KMS-11 (cell line): ENCODE data around the gene SULT1C2.

Experiments used
- H2AFZ ChIP-seq: fragments of 200-600 bp; sonication (generic); 2 replicates; pipeline ENCODE4 v1.6.1; 2016; ENCODE audit warnings: antibody characterized with exemption, mixed run types, low read depth
- H3K27ac ChIP-seq: fragments of 200-600 bp; sonication (generic); 2 replicates; pipeline ENCODE4 v1.6.1; 2016; ENCODE audit warnings: mild to moderate bottlenecking, mixed run types
- H3K27me3 ChIP-seq: fragments of 200-600 bp; sonication (generic); 2 replicates; pipeline ENCODE4 v1.6.1; 2017; ENCODE audit warnings: mild to moderate bottlenecking, low read depth, mixed run types, moderate library complexity; ENCODE audit not compliant: insufficient read depth
- H3K36me3 ChIP-seq: fragments of 200-600 bp; sonication (generic); 2 replicates; pipeline ENCODE4 v1.6.1; 2017; ENCODE audit warnings: mild to moderate bottlenecking, mixed run types; ENCODE audit not compliant: insufficient read depth
- H3K4me1 ChIP-seq: fragments of 200-600 bp; sonication (generic); 2 replicates; pipeline ENCODE4 v1.6.1; 2016; ENCODE audit warnings: mild to moderate bottlenecking, low read depth, mixed run types; ENCODE audit not compliant: poor library complexity, severe bottlenecking
- H3K4me2 ChIP-seq: fragments of 200-600 bp; sonication (generic); 2 replicates; pipeline ENCODE4 v1.7.0; 2016; ENCODE audit warnings: mild to moderate bottlenecking, mixed run types
- H3K4me3 ChIP-seq: fragments of 200-600 bp; sonication (generic); IDR thresholded peaks from 2 replicates; pipeline ENCODE4 v1.6.1; 2017; ENCODE audit warnings: low read depth, low read length, mixed read lengths; ENCODE audit not compliant: insufficient read depth
- H3K79me2 ChIP-seq: fragments of 200-600 bp; sonication (generic); 2 replicates; pipeline ENCODE4 v1.6.1; 2016; ENCODE audit warnings: low read depth, mixed run types; ENCODE audit not compliant: insufficient read depth
- H3K9ac ChIP-seq: fragments of 200-600 bp; sonication (generic); 2 replicates; pipeline ENCODE4 v1.6.1; 2016; ENCODE audit warnings: mild to moderate bottlenecking, mixed run types
- H4K20me1 ChIP-seq: fragments of 200-600 bp; sonication (generic); 2 replicates; pipeline ENCODE4 v1.6.1; 2016; ENCODE audit warnings: mild to moderate bottlenecking, mixed run types; ENCODE audit not compliant: insufficient read depth
- TF ChIP-seq, protein P1 (sequence below): fragments of 200-600 bp; sonication (generic); conservative IDR thresholded peaks from 2 replicates; pipeline ENCODE4 v1.6.1; 2017; ENCODE audit warnings: low read depth, mild to moderate bottlenecking, antibody characterized with exemption, low read length, moderate library complexity, mixed read lengths

Gene SULT1C2

DNA sequence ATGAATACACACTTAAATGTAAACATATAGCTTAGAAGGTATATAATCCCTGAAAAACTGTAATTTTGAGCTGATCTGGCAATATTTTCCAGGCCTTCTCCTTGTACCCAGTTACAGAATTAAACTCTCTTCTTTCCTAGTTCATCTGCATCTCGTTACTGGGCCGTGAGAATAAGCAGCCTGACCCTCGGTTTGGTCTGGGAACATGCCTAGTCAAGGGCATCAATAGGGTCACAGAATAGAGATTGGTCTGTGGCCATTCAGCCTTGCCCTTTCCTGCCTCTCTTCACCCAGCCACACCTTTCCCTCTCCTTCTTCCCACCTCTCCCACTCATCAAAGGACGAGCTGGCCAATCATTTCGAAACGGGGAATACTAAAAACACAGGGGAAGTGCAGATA, 27.3 kb downstream of the SULT1C2 start:
- Histone ChIP-seq H3K4me3 (no peak overlapping the region), H3K27ac (no peak overlapping the region), H3K27me3 (no peaks in the 10 kb centered on the region), H3K36me3 (no peaks in the 10 kb centered on the region), H3K4me1 (no peaks in the 10 kb centered on the region), H3K79me2 (no peaks in the 10 kb centered on the region), H4K20me1 (no peaks in the 10 kb centered on the region), H2AFZ (no peak overlapping the region), H3K4me2 (no peak overlapping the region), H3K9ac (no peak overlapping the region)
- TF ChIP-seq, protein P1, sequence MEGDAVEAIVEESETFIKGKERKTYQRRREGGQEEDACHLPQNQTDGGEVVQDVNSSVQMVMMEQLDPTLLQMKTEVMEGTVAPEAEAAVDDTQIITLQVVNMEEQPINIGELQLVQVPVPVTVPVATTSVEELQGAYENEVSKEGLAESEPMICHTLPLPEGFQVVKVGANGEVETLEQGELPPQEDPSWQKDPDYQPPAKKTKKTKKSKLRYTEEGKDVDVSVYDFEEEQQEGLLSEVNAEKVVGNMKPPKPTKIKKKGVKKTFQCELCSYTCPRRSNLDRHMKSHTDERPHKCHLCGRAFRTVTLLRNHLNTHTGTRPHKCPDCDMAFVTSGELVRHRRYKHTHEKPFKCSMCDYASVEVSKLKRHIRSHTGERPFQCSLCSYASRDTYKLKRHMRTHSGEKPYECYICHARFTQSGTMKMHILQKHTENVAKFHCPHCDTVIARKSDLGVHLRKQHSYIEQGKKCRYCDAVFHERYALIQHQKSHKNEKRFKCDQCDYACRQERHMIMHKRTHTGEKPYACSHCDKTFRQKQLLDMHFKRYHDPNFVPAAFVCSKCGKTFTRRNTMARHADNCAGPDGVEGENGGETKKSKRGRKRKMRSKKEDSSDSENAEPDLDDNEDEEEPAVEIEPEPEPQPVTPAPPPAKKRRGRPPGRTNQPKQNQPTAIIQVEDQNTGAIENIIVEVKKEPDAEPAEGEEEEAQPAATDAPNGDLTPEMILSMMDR: no peak

DNA sequence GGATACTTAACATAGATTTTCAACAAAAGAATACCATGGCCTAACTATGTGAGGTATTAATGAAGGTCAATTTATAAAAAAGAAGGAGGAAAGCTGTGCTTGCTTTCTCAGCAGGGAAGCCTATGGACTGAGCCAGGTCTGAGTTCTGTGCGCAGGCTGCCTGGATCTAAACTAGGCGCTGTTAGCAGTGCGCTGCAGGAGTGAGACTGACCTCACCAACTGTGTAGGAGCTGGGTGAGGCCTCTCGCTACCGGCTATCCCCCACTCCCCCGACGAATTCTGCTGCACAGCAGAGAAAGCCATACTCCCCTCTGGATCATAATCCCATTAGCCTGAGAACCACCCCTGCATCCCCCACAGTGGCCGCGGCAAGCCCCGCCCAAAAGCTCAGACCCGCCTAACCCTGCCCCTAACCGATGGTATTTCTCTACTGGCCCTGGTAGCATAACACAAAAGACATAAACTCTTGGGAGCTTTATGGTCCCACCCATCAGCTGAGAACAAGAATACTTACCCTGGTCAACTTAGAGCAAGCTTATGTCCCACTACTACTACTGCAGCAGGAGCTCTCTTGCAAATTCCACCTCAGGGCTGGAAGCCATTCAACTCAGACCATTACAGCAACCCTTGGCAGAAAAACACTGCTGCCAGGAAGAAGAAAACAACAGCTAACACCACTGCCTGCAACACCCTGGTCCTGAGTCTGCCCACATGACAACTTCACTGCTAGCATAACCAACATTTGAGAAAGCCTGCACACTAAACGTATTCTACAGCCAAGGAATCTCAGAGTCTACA, 28.0 kb downstream of the SULT1C2 start:
- Histone ChIP-seq H3K4me3 (no peak overlapping the region), H2AFZ (no peak overlapping the region)

DNA sequence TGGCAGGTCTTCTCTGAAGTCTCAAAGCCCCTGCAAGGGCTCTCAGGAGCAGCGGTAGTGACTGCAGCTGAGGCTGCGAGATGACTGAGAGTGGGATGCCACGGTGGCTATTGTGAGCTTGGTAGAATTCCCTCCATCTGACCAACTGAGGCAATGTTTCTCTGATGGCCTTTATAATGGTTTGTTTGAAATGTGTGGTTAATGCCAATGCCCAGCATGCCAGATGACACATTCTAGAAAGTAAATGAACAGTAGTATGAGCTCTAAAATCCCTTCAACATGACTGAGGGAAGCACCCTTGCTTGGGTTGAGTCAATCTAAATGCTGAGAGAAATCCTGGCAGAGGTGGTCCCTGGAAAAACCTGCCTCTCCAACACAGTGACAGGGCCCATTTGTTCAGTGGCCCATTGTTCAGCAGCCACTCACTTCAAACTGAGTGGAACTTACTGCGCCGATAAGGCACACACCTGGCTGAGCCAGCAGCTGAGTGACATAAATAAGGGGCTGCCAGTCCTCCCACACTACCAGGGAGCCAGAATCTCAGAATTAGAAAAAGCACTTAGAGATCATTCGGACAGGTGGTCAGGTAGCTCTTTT, 31.7 kb downstream of the SULT1C2 start:
- H3K27ac ChIP-seq: no peak overlapping the region

More for the DNA sequence above, 28.0 kb downstream of the SULT1C2 start:
- Histone ChIP-seq H3K36me3 (no peaks in the 10 kb centered on the region), H3K4me1 (no peaks in the 10 kb centered on the region), H3K27me3 (no peaks in the 10 kb centered on the region), H4K20me1 (no peaks in the 10 kb centered on the region), H3K9ac (no peak overlapping the region), H3K79me2 (no peaks in the 10 kb centered on the region), H3K4me2 (no peak overlapping the region), H3K27ac (no peak overlapping the region)
- TF ChIP-seq, protein P1: no peak

DNA sequence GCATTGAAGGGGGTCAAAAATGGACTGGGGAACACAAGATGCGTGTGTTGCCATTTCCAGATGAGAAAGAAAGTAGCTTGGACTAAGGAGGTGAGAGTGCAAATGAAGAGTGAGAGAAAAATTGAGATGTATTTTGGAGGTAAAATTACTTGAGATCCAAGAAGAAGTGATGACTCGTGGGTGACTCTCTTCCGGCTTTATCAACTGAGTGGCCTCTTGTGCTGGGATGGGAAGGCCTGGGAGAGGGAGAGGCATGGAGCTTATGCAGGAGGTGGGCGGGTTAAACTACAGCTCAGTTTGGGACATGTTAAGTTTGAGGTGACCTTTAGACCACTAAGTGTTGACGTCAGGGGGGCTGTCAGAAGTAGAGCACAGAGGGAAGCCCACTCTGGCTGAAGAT, 34.9 kb downstream of the SULT1C2 start:
- no peak overlapping the region for H3K9ac ChIP-seq
- H3K27ac ChIP-seq: no peak overlapping the region
- H4K20me1 ChIP-seq: no peaks in the 10 kb centered on the region
- no peak overlapping the region for H2AFZ ChIP-seq
- no peaks in the 10 kb centered on the region for H3K4me1 ChIP-seq
- H3K36me3 ChIP-seq: no peaks in the 10 kb centered on the region
- no peaks in the 10 kb centered on the region for H3K79me2 ChIP-seq
- no peak overlapping the region for H3K4me3 ChIP-seq
- TF ChIP-seq, protein P1: no peak
- no peaks in the 10 kb centered on the region for H3K27me3 ChIP-seq
- H3K4me2 ChIP-seq: no peak overlapping the region

More for the DNA sequence above, 31.7 kb downstream of the SULT1C2 start:
- no peaks in the 10 kb centered on the region for H3K27me3 ChIP-seq
- H2AFZ ChIP-seq: no peak overlapping the region
- H3K79me2 ChIP-seq: no peaks in the 10 kb centered on the region
- H3K9ac ChIP-seq: no peak overlapping the region
- no peaks in the 10 kb centered on the region for H4K20me1 ChIP-seq
- TF ChIP-seq, protein P1: no peak
- no peak overlapping the region for H3K4me3 ChIP-seq
- H3K36me3 ChIP-seq: no peaks in the 10 kb centered on the region
- H3K4me1 ChIP-seq: no peaks in the 10 kb centered on the region
- no peak overlapping the region for H3K4me2 ChIP-seq
